Ectodermal cell (in vitro differentiated cells): ENCODE data around the gene TNIK.

Experiments
- H3K27ac ChIP-seq: 2 replicates; pipeline ENCODE4 v1.7.0; 2013; ENCODE audit warnings: mild to moderate bottlenecking, low read depth, low read length; ENCODE audit not compliant: insufficient read depth, poor library complexity, severe bottlenecking
- H3K27me3 ChIP-seq: 2 replicates; pipeline ENCODE4 v1.7.0; 2013; ENCODE audit warnings: mild to moderate bottlenecking, low read length; ENCODE audit not compliant: insufficient read depth, control insufficient read depth, poor library complexity, severe bottlenecking
- H3K36me3 ChIP-seq: one replicate; pipeline ENCODE4 v1.7.0; 2013; ENCODE audit warnings: low read length; ENCODE audit not compliant: control insufficient read depth, insufficient read depth
- H3K4me1 ChIP-seq: one replicate; pipeline ENCODE4 v1.7.0; 2013; ENCODE audit warnings: low read length; ENCODE audit not compliant: control insufficient read depth, insufficient read depth
- H3K4me3 ChIP-seq: 2 replicates; pipeline ENCODE4 v1.7.0; 2013; ENCODE audit warnings: low read depth, low read length, control low read depth; ENCODE audit not compliant: insufficient read depth
- H3K9me3 ChIP-seq: 2 replicates; pipeline ENCODE4 v1.7.0; 2013; ENCODE audit warnings: mild to moderate bottlenecking, low read length, moderate library complexity; ENCODE audit not compliant: control insufficient read depth
- WGBS, 2 experiments: methylation state at CpG; one replicate each; pipeline ENCODE4 v1.1.7; 2013; ENCODE audit warnings: missing lambda C conversion rate in 2 of 2; 5-methylcytosine and 5-hydroxymethylcytosine counted together

The TNIK gene

DNA sequence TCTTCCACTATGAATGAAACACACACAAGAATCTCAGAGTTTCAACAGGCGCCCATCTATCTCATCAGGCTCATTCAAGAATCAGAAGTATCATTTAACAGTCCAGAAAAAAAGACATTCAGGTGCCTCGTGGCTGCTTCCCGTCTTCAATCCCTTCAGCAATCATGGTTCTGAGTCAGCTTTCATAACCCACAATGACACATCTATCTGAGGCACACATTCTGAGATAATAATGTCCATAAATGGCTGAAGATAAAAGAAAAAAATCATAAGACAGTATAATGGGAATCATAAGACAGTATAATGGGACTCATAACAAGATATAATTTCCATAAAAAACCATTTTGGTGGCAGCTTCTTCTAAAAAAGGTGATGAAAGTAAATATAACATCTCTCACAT lies 52.4 kb downstream of the TNIK start:
- Histone ChIP-seq H3K9me3 (no peaks in the 10 kb centered on the region), H3K36me3 (no peaks in the 10 kb centered on the region), H3K27ac (no peak overlapping the region), H3K4me3 (no peak overlapping the region), H3K27me3 (no peaks in the 10 kb centered on the region), H3K4me1 (no peaks in the 10 kb centered on the region)
- 98% methylated on average over 3 of the region's 3 CpGs for WGBS, 2 experiments

DNA sequence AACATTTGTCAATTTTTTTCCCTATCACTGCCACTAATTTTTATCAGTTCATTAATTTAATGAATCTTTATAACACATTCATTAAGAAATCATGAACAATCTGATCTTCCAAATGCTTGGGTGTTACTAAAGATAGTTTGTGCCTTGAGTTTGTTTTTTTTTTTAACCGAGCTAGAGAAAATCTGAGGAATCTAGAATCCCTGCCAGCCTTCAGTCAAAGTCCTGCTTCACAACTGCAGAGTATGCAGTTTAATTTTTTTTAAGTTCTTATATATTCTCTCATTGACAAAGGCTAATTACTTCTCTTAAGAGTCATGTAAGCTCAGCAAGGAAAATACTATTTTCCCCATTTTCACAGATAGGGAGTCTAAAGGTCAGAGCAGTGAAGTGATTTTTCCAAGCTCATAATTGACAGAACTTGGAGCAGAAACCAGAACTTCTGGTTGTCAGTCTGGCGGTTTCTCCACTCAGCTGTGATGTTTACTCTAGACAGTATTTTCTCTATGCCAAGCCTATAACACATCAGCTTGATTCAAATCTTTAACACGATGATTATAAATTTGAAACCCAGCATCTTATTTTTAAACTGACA lies 55.7 kb downstream of the TNIK start:
- Histone ChIP-seq H3K27me3 (no peaks in the 10 kb centered on the region), H3K9me3 (no peaks in the 10 kb centered on the region), H3K4me1 (no peaks in the 10 kb centered on the region), H3K36me3 (no peaks in the 10 kb centered on the region), H3K27ac (no peak overlapping the region), H3K4me3 (no peak overlapping the region)
- WGBS, 2 experiments: 70 to 79% methylated on average over 3 of the region's 3 CpGs

DNA sequence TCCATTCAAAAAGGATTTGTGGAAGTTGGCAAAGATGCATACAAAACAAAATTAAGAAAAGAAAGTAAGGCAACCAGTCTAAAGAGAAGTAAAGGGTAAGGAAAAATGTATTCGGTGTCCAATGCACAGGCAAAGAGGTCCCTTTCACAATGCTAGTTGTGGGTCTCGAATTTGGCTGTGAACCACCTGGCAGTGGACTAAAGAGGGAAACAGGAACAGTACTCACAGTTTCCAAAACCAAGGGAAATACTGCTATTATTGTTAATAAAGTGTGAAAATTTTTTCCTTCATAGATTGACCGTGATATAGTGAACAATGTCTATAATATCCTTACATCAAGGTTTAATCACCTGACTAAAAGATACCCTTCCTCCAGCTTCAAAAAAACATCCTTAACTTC lies 57.9 kb downstream of the TNIK start:
- WGBS, 2 experiments: 92 to 95% methylated on average over 2 to 3 of the region's 3 CpGs
- H3K9me3 ChIP-seq: no peaks in the 10 kb centered on the region
- H3K4me3 ChIP-seq: no peak overlapping the region
- no peaks in the 10 kb centered on the region for H3K27me3 ChIP-seq
- H3K4me1 ChIP-seq: no peaks in the 10 kb centered on the region
- H3K27ac ChIP-seq: no peak overlapping the region
- H3K36me3 ChIP-seq: no peaks in the 10 kb centered on the region

DNA sequence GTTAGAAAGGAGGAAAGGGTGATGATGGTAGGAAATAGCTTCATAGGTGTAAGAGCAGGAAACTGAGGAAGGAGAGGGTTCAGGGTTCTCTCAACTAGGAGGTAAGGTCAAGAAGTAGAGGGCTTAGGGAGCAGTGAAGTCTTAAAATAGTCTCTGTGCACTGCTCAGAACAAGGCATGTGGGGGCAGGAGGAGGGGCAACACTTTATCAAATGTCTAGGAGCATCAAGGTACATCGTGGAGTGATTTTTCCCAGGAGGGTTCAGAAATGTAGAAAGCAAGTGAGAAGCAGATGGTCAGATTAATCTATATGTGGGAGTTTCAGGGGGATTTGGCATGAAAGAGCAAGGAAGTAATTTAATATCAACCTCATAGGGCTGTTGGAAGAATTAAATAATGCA lies 58.8 kb downstream of the TNIK start:
- H3K27ac ChIP-seq: no peak overlapping the region
- WGBS, 2 experiments: 90 to 95% methylated on average over 1 of the region's 1 CpG
- H3K9me3 ChIP-seq: no peaks in the 10 kb centered on the region
- no peaks in the 10 kb centered on the region for H3K36me3 ChIP-seq
- H3K4me1 ChIP-seq: no peaks in the 10 kb centered on the region
- no peaks in the 10 kb centered on the region for H3K27me3 ChIP-seq
- no peak overlapping the region for H3K4me3 ChIP-seq

DNA sequence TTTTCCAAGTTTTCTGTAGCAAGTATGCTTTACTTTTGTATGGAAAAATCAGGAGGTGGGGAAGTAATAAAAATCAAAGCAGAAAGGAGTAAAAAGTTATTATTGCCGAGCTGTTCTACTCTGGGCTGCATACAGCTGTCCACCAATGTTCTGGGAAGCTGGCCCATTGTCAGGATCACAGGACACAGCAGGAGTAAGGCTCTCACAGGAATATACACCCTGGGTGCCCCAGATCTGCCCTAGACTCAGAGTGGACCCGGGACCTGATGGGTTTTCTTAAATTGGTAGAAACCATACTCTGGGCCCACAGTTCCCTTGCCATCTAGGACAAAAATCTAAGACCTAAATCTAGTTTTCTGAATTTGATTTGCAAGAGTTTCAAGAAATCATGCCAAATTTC lies 60.4 kb downstream of the TNIK start:
- Histone ChIP-seq H3K27me3 (no peaks in the 10 kb centered on the region), H3K9me3 (no peaks in the 10 kb centered on the region), H3K27ac (no peak overlapping the region), H3K36me3 (no peaks in the 10 kb centered on the region), H3K4me3 (no peak overlapping the region), H3K4me1 (no peaks in the 10 kb centered on the region)
- WGBS, 2 experiments: 87 to 91% methylated on average over 2 of the region's 2 CpGs

DNA sequence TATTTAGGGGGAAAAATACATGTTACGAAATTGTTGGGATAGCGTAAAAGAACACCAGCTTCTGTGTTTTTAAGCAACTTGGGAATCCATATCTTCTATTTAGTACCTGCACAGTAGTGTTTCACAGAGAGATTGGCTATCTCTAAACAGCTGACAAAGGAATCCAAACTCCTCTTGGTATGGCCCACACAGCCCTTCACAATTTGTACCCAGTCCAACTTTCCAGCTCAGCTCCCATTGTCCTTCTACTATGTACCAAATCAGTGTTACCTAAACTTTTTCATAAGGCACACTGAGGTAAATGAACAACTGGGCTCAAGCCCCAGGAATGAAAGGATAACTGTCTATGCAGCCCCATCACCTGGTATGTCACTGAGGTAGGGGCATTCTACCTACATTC lies 61.9 kb downstream of the TNIK start:
- Histone ChIP-seq H3K27ac (no peak overlapping the region), H3K27me3 (no peaks in the 10 kb centered on the region), H3K4me3 (no peak overlapping the region), H3K36me3 (no peaks in the 10 kb centered on the region), H3K4me1 (peaks cover under 1% of the 10 kb centered on the region), H3K9me3 (no peaks in the 10 kb centered on the region)
- WGBS, 2 experiments: 97 to 100% methylated on average over 2 of the region's 2 CpGs

DNA sequence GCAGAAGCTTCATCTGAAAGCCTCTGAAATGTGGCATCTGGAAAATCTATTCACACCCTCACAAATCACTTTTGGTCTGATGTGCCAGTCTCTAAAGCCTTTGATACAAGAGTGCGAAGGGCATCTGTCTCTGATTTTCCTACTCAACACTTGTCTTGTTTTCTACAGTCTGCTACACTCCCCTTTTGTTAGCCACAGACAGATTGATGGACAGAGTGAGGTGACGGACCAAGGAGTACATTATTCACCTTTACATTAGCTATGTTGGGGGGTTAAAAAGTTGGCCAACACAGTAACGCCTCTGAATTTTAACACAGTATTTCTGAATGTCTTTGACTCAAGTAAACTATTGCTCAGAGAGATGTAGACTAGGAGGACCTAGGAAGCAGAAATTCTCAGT lies 63.1 kb downstream of the TNIK start:
- Histone ChIP-seq H3K4me1 (peaks cover 9% of the 10 kb centered on the region), H3K27me3 (no peaks in the 10 kb centered on the region), H3K27ac (no peak overlapping the region), H3K9me3 (no peaks in the 10 kb centered on the region), H3K4me3 (no peak overlapping the region), H3K36me3 (no peaks in the 10 kb centered on the region)
- 85 to 90% methylated on average over 2 to 3 of the region's 3 CpGs for WGBS, 2 experiments

DNA sequence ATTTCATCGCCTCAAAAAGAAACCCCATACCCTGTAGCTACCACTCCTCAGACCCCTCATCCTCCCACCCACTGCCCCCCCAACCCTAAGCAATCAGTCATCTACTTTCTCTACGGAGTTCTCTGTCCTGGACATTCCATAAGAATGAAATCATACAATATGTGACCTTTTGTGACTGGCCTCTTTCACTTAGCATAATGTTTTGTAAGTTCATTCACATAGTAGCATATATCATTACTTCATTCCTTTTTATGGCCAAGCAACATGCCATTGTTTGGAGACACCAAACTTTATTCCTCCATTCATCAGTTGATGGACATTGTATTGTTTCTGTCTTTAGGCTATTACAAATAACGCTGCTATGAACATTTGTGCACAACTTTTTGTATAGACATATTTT lies 64.2 kb downstream of the TNIK start:
- Histone ChIP-seq H3K36me3 (no peaks in the 10 kb centered on the region), H3K4me1 (peaks cover 9% of the 10 kb centered on the region), H3K27me3 (no peaks in the 10 kb centered on the region), H3K27ac (no peak overlapping the region), H3K4me3 (no peak overlapping the region), H3K9me3 (no peaks in the 10 kb centered on the region)
- 80 to 93% methylated on average over 3 of the region's 3 CpGs for WGBS, 2 experiments

DNA sequence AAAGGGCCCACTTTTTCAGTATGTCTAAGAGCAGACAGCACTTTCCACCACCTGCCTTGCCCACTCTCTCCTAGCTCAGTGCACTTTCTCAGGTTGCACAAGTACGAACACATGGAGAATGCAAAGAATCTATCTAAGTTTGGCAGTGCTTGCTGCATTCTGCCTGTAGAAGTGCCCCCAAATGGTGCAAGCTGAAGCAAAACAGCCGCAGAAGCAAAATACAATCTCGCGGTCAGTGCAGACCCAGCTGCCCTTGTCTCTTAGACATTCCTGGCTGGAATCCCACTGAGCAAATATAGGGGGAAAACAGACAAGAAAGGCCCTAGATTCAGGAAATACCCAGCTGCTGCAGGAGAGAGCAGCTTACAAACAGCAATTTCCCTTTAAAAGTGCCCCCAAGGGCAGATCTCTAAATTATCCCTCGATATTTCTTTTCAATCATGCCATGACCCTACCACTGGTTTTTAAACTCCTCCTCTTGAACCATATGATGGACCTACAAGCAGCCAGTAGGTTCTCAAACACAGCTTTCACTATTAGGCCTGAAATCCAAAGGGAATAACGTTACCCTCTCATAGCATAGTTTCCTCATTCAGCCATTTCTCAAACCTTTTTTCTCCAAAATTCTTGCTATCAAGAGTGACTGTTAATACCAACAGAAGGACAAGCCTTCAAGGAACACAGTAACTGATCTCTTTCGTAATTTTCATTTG lies 67.0 kb downstream of the TNIK start:
- Histone ChIP-seq H3K27me3 (no peaks in the 10 kb centered on the region), H3K4me3 (no peak overlapping the region), H3K4me1 (peaks cover 9% of the 10 kb centered on the region), H3K36me3 (no peaks in the 10 kb centered on the region), H3K9me3 (no peaks in the 10 kb centered on the region), H3K27ac (peak overlapping the region; percentile 84)
- 28 to 36% methylated on average over 7 of the region's 7 CpGs for WGBS, 2 experiments

DNA sequence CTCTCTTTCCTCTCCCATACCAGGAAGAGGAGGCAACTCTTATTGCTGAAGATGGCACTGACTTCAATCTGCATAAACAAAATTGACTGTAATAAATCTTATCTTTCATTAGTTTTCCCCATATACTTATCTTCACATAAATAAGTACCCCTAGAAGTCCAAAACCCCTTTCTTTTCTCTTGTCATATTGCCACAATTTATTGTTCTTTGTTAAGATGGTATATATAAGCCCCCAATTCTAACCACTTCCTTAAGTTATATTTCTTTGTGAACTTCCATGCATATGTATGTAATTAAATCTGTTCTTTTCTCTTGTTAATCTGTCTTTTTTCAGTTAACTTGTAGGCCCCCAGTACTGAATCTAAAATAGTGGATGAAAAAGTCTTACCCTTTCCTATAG lies 68.8 kb downstream of the TNIK start:
- no peak overlapping the region for H3K27ac ChIP-seq
- no peaks in the 10 kb centered on the region for H3K27me3 ChIP-seq
- H3K9me3 ChIP-seq: no peaks in the 10 kb centered on the region
- peaks cover 9% of the 10 kb centered on the region for H3K4me1 ChIP-seq
- no peak overlapping the region for H3K4me3 ChIP-seq
- H3K36me3 ChIP-seq: no peaks in the 10 kb centered on the region
